Liver (tissue), 3 donors: Measurements from ENCODE around the gene UMAD1.

ENCODE experiments used
- CTCF ChIP-seq: fragments of 150-350 bp; IDR thresholded peaks from 2 replicates; pipeline ENCODE4 v1.5.1; 2017; ENCODE audit warnings: improper control_type of control experiment, low read depth, low read length; ENCODE audit not compliant: missing input control
- FOXA1 ChIP-seq: IDR thresholded peaks from 2 replicates; pipeline ENCODE4 v1.6.1; 2016; ENCODE audit warnings: antibody characterized with exemption
- JUND ChIP-seq, 2 donors: IDR thresholded peaks; 2 replicates each; pipeline ENCODE4 v1.6.1; 2016; ENCODE audit warnings: antibody characterized with exemption in 2 of 2
- MAX ChIP-seq: IDR thresholded peaks from 2 replicates; pipeline ENCODE4 v1.6.1; 2016; ENCODE audit warnings: antibody characterized with exemption
- REST ChIP-seq: IDR thresholded peaks from 2 replicates; pipeline ENCODE4 v1.6.1; 2016; ENCODE audit warnings: antibody characterized with exemption, mild to moderate bottlenecking
- RXRA ChIP-seq, 2 donors: IDR thresholded peaks; 2 replicates each; pipeline ENCODE4 v1.6.1; 2017 to 2018; ENCODE audit warnings: antibody characterized with exemption in 2 of 2, mild to moderate bottlenecking in 1 of 2
- TAF1 ChIP-seq: conservative IDR thresholded peaks from 2 replicates; pipeline ENCODE4 v1.6.1; 2016; ENCODE audit warnings: antibody characterized with exemption, mild to moderate bottlenecking
- donor health status: healthy.
- donor health status: healthy.

- no peak for TF ChIP-seq CTCF
- TF ChIP-seq JUND (IDR thresholded peaks at IDR 0.05) = peak in 1 of 2 donors; percentile 39
- no peak for TF ChIP-seq MAX
- TF ChIP-seq RXRA (IDR thresholded peaks at IDR 0.05) = no peak
- TF ChIP-seq TAF1 = no peak
- no peak for TF ChIP-seq REST
- TF ChIP-seq FOXA1 = no peak
Observed at GRCh38 chr7:7696458-7697119, 56.0 kb downstream of the UMAD1 start.
